ENCODE results near the gene APOF.
A peak's percentile ranks its signal among the peaks of the same experiment; 100 is the strongest.
"Not testable (repeated sequence)": the region's sequence is repeated elsewhere in the genome, so short reads cannot be mapped to it uniquely, and the experiment has no call there.

The APOF gene

DNA sequence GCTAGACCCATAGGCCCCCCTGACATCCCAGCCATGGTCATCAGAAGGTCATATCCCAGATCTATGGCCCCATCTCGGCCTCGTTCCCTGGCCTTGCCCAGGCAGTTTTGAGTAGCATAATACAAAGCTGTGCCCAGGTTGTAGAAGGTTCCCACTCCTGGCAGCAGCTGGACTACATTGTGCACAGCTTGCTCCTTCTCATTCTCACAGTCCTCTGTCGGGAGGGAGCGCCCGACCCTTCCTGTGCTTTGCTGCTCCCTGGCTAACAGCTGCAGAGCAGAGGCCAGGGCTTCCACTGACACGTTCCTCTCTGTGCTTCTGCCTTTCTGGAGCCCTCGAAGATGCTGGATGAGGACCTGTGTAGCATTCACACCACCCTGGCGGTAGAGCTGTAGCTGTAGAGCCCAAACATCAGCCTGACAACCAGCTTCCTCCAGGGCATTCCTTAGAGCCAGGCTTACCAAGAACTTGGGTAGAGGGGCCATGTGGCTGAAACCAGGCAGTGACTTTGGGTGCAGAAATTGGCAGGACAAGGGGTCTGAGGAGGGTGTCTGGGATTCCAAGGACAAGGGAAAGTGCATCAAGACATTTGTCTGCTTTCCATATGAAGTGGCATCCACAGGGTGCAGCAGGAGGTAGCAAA is 1.0 kb downstream of the APOF start:
- DNase-seq (ENCODE audit: low read depth), result no peak
- no peak overlapping the region for H3K4me3 ChIP-seq (ENCODE audit: low read depth, low read length)
- TF ChIP-seq, protein P1, sequence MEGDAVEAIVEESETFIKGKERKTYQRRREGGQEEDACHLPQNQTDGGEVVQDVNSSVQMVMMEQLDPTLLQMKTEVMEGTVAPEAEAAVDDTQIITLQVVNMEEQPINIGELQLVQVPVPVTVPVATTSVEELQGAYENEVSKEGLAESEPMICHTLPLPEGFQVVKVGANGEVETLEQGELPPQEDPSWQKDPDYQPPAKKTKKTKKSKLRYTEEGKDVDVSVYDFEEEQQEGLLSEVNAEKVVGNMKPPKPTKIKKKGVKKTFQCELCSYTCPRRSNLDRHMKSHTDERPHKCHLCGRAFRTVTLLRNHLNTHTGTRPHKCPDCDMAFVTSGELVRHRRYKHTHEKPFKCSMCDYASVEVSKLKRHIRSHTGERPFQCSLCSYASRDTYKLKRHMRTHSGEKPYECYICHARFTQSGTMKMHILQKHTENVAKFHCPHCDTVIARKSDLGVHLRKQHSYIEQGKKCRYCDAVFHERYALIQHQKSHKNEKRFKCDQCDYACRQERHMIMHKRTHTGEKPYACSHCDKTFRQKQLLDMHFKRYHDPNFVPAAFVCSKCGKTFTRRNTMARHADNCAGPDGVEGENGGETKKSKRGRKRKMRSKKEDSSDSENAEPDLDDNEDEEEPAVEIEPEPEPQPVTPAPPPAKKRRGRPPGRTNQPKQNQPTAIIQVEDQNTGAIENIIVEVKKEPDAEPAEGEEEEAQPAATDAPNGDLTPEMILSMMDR (IDR thresholded peaks at IDR 0.05; ENCODE audit: low read depth, low read length, missing control alignments), result no peak

DNA sequence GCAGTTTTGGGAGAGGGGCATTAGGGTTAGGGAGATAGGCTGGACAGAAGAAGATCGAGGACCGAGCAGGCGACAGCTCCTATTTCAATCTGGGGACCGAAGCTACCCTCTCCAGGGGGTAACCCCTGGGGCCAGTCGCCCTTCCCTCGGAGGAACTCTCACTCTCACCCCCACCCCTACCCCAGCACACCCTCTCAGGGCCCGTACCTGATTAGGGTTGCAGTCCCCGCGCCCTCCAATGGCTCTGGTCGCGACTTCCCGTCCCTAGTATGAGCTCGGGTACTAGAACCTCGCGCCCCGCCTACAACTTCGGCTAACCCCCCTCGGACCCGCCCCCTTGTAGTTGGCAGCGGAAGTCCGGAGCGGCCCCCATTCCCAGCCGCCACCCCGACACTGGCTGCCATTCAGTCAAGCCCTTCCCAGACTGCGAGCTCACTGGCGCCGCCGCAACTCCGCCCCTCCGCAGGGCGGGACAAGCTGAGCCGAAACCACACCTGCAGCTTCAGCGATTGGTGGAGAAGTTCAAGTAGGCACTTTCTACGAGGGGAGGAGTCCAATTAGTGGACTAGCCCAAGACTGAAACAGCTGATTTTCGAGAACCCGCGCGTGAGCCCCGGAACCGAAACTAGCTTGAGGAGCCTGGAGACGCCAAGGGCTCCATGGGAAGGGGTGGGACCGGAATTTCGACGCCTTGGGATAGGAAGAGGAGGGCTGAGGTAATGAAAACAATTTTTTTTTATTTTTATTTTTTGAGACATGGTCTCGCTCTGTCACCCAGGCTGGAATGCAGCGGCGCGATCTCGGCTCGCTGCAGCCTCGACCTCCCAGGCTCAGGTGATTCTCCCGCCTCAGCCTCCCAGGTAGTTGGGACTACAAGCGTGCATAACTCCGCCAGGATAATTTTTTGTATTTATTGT is 2.5 kb downstream of the APOF start, which contains the start of gene STAT2:
TSS of gene STAT2 (minus strand) at position 257 of the 917 bp plus-strand sequence. CDS start 3,536 bp downstream, outside the sequence.
- DNase-seq (ENCODE audit: low read depth), result peak; percentile 99
- H3K4me3 ChIP-seq (ENCODE audit: low read depth, low read length), result peak within 1 kb of the TSS; percentile 71
- TF ChIP-seq, protein P1 (IDR thresholded peaks at IDR 0.05; ENCODE audit: low read depth, low read length, missing control alignments), result no peak

DNA sequence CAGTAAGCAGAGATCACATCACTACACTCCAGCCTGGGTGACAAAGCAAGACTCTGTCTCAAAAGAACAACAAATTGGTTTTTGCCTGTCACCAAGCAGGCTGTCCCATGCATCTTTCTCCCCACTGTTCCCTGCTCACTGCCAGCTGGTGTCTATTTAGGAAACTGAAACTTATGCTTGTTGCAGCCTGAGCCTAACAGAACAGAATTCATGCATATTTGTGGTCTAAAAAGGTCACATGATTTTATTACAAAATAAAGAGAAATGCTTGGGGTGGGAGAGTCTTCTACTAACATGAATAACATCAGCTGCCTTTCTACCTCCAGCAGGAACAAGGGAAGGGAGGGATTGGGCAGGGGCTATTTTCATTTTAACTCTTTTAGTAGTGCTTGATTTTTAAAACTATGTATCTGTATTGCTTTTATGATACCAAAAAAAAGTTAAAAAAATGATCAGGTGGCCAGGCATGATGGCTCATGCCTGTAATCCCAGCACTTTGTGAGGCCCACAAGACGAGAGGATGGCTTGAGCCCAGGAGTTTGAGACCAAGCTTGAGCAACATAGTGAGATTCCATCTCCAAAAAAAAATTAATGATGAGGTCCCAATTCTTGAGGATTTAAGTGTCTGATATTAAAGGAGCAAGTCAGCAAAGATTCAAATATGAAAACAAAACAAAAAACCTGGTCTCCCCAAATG is 3.7 kb downstream of the APOF start:
- peak; percentile 52 for DNase-seq (ENCODE audit: low read depth)
- peak overlapping the region; percentile 71 for H3K4me3 ChIP-seq (ENCODE audit: low read depth, low read length)
- TF ChIP-seq, protein P1 (IDR thresholded peaks at IDR 0.05; ENCODE audit: low read depth, low read length, missing control alignments), result no peak

DNA sequence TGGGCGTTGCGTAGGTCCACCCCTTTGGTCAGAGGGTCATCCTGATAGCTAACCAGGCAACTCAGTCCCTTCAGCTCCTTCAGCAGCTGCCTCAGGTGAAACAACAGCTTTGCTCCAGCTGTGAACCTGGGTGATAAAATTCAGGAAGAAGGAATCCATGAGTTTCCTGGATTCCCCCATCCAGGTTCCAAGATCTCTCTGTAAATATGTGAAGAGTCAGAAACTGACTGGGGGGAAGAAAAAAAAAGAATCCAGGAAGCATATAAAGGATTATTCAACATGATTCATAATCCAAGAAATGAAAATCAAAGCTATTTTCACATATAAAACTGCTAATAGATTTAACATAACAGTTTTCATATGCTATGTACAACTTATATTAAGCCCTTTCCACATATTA is 11.3 kb downstream of the APOF start:
- TF ChIP-seq, protein P1 (IDR thresholded peaks at IDR 0.05; ENCODE audit: low read depth, low read length, missing control alignments), result no peak
- DNase-seq (ENCODE audit: low read depth), result no peak
- H3K4me3 ChIP-seq (ENCODE audit: low read depth, low read length), result no peak overlapping the region

DNA sequence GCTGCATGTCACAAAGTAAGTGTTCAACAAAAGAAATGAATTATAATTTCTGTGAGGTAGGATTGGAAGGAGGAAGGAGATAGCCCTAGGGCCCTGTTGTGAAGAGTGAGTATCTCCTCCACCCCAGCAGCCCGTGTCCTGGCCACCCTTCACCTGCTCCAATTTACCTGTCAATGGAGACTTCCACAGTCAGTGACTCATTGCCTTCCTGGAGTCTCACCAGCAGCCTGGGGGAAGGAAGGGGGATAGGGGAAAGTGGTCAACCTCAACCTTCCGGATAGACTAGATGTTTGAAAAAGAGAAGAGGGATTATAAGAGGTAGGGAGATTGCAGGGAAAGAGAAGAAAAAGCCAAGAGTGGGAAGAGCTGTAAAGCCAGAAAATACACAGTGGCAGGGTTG is 12.0 kb downstream of the APOF start:
- TF ChIP-seq, protein P1 (IDR thresholded peaks at IDR 0.05; ENCODE audit: low read depth, low read length, missing control alignments), result no peak
- no peak overlapping the region for H3K4me3 ChIP-seq (ENCODE audit: low read depth, low read length)
- no peak for DNase-seq (ENCODE audit: low read depth)

DNA sequence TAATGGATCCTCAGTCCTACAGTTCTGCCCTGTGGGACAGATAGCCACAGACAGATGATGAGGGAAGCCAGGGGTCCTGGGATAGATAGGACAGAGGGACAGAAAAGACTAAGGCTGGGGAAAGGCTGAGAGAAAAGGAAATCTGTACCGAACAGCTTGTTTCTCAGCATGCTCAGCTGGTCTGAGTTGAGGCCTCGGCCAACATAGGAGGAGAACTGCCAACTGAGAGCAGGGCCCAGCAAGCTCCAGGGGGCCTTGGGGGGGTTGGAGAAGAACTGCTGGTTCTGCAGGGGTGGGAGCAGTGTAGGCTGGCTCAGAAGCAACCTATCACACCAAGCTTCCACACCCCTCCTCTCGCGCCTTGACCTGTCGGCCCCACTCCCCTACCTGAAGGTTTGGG is 13.9 kb downstream of the APOF start:
- TF ChIP-seq, protein P1 (IDR thresholded peaks at IDR 0.05; ENCODE audit: low read depth, low read length, missing control alignments), result no peak
- no peak for DNase-seq (ENCODE audit: low read depth)
- H3K4me3 ChIP-seq (ENCODE audit: low read depth, low read length), result no peak overlapping the region

DNA sequence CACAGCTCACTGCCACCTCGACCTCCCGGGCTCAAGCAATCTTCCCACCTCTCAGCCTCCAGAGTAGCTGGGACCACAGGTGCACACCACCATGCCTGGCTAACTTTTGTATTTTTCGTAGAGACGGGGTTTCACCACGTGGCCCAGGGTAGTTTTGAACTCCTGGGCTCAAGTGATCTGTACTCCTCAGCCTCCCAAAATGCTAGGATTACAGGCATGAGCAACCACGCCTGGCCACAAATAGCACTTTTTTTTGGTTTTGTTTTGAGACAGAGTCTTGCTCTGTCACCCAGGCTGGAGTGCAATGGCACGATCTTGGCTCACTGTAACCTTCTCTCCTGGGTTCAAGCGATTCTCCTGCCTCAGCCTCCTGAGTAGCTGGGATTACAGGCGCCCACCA is 15.4 kb downstream of the APOF start:
- H3K4me3 ChIP-seq (ENCODE audit: low read depth, low read length); DNase-seq (ENCODE audit: low read depth): not testable (repeated sequence)

All from GM12864 (cell line).